ENCODE data around the gene PLA2G4F.

PLA2G4F gene

DNA sequence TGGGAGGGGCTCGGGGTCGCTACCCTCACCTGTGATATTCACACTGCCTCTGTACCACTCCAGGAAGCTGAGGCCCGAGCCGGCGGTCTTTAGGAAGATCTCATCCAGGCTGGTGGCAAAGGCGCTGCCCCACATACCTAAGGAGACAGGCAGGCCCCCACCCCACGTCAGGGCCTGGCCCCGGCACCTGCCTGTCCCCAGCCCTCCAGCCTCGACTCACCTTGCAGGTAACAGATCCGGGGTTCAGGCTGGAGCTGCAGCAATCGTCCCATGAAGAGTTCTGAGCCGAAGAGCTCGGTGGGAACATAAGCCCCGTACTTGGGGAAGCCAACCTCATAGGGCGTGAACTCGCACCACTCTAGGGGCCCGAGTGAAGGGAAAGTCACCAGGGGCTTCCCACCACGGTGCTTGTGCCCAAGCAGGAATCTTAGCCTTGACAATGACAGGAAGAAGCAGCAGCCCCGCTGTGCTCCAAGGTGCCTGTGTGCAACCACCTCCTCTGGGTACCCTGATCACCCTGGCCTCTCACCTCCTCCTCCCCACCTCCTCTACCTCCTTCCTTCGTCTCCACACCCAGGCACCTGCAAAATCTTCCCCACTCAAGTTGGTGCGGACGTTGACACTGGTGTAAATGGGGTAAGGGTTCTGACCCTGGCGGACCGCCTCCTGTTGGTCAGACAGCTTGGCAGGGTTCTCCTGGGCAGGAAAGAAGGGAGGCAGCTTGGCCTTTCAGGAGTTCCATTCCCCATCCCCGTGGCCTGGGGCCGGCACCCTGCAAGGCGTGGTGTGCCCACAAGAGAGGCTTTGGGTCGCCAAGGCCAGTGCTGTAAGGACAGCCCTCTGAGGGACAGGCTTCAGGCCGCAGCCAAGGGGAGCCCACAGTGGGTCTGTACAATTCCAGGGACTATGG lies 10.6 kb downstream of the PLA2G4F start:
- DNase-seq = no peak

DNA sequence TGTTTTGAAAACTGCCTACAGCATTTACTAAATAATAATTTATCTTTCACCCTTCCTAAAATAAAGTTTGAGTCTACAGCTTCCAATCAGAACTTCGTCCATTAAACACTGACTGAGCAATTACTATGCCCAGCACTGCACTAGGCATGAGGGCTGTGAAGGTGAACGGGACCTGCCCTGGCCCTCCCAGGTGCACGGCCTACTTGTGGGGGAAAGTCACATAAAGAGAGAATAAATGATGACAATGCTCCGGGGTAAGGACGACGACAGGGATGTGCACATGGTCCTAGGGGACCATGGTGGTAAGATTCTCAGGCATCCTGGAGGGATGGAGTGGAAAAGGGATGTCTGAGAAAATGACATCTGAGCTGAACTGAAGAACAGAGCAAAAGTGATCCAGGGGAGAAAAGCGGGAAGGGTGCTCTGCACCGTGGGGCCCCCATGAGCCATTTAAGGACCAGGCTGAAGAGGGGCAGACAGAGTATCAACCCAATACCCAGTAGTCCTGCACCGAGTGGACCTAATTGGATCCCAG lies 11.5 kb downstream of the PLA2G4F start:
- no peak for DNase-seq

DNA sequence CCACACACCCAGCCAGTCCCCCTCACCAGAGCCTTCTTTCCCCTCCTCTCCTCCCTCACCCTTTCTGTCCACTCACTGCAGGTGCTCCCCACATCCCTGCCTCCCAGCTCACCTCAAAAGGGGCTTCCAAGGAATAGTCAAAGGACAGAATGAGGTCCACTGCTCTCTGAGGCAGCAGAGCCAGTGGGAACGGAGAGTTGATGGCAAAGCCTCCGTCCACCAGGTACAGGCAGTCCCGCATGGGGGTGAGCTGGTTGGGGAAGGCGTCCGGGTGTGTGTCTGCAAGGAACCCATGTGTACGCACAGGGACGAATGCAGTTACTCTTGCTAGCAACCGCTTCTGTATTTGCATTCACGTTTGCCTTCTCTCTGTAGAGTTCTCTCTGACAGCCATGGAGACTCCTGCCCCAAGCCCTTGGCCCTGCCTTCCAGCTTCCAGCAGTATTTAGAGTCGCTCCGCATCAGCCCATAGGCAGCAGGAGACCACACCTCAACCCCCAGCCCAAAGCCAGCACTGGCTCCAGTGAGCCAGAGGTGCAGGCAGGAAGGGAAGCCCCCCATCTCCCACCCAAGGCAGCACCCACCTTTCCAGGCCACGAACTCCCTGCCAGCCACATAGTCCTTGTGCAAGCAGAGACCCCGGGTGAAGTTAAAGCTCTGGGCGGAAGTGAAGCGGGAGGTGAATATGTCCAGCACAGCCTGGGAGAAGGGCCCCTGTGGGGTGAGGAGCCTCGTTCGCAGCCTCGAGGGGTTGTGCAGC lies 12.4 kb downstream of the PLA2G4F start:
- DNase-seq = no peak

DNA sequence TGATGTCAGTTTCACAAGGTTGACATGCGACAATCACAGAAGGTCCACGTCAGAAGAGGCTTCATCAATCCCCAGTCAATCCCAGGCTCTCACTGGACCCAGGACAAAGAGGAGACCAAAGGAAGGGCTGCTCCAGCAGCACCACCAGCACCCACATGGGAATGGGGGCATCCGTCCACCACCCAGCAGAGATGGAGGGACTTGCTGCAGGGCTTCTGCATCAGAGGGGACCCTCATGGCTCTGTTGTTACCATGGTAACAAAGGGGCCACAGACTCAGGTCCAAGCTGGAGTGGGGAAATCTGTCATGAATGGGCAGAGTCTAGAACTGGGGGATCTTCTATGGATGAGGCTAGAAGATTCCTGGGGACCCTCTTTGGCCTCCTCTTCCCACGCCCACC lies 13.1 kb downstream of the PLA2G4F start:
- DNase-seq = no peak

DNA sequence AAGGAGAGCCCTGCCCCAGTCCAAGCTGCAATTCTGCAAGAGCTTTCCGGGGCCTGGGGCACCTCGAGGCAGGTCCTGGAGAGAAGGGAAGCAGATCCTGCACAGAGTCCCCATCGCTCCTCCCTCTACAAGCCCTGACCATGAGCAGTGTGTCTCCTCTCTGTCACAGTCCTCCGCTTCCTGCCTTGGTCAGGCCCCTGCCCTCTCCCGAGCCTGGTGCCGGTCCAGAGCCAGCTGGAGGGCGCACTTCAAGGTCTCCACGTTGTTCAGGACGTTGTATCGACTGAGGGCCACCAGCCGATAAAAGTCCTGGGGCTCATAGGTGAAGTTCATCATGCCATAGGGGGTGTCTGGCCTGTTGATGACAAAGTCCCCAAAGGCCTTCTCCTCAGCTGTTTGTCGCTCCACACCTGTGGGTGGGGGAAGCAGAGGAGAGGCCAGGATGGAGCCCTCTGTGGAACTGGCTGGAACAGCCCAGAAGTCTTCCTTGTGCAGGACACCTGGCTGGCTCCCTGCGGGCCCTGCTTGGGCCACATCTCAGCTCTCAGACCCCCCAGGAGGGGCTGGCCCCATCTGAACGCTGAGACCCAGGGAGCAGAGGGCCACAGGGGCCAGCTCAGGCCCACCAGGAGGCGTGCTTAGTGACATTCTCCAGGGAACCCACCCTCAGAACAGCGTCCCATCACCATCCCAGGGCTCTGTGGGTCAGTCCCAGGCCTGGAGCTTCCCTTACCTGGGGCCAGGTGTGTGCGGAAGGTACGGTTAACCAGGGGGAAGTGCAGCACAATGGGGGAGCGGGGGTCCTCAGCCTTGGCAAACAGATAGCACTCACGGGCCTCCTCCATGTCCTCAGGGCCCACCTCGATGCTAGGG lies 14.4 kb downstream of the PLA2G4F start:
- DNase-seq = no peak

DNA sequence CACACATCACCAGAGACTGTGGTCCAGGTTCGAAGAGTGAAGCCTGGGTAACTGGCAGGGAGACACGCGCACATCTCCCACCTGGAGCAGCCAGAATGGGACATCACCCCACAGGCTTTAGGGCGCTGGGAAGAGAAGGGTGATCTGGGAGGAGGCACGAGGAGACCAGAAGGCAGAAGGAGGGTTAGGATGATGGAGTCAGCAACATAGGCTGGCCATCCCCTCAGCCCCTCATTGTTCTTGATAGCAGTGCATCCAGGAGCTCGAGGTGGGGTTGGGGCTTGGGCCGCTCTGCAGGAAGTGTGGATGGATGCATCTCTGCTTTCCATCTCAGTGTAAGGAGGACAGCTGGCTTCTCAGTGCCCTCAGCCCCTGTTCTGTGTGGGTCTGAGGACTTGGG lies 15.2 kb downstream of the PLA2G4F start:
- DNase-seq = no peak

DNA sequence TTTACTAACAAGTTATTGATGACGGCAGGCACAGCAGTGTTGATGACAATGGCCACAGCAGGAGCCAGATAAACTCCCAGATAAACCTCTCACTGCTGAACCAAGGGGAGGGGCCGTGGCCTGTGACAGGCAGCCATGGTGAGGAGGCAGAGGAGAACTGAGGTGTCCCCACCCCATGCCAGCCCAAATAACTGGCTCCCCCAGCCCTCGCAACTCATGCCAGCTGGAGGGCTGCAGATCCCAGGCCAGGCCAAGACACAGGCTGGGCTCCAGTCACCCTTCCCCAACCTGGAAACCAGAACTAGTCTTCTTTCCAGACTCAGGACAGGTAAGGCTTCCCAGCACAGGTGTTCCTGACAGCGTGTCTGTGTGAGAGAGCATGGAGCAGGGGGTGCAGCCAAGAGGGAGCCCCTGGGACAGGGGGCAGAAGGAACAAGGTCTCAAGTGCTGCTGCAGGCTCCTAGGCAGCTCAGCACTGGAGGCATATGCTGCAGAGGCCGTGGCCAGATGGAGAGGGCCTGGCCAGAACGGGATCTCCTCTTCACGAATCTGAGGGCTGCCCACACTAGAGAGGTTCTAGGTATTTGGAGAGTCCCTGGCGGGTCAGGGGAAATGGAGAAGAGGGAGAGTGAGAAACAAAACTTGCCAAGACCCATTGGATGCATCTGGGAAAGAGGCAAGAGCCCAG lies 15.9 kb downstream of the PLA2G4F start:
- no peak for DNase-seq

DNA sequence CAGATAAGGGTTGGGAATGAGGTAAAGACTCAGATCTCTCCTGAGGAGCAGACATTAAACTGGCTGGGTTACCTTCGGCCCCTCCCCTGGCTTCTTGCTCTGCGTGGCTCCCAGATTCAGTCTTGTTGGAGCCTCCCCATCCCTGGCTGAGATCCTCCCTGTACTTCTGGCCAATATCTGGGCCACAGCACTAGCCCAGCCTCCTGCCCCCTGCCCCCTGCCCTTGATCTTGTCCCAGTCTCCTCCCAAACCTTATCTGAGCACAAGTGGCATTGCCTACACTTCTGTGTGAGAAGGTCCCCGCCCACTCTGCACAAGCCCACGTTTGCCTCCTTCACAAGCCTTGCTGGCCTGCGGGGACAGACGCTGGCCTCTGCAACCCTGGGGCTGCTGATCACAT lies 16.8 kb downstream of the PLA2G4F start:
- no peak for DNase-seq

DNA sequence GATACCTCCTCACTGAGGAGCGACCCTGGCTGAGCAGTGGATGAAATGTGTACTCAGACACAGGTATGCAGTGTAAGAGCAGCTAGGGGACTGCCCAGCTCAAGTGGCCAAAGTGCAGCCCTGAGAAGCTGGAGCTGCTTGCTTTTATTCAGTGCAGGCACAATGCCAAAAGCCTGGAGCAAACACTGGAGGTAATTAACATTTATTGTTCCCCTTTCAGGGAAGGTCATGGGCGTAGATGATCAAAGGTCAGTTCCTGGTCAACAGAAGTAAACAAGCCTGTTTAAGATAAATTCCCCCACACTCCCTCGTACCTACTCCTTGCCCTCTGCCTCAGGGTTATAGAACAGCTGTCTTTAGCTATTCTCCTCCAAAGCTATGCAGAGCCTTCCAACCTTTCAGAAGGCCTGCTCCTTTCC lies 17.5 kb downstream of the PLA2G4F start:
- DNase-seq = no peak

DNA sequence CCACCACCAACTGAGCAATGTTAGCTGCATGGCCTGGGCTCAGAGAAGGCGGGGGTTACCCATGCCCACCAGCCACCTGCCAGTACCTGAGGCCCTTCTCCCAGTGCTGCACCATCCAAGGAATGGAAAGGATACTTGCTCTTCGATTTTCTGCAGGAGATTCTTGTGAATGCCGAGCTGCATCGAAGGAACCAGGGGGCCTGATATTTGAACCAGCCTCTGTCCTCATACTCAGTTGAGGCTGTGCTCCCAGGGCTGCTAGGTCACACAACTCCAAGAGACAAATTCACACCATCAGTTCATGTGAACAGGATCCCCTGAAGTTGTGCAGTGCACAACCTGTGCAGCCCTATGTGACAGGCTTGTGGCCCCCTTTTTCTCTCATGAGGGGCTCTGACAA lies 18.0 kb downstream of the PLA2G4F start:
- DNase-seq = no peak

DNA sequence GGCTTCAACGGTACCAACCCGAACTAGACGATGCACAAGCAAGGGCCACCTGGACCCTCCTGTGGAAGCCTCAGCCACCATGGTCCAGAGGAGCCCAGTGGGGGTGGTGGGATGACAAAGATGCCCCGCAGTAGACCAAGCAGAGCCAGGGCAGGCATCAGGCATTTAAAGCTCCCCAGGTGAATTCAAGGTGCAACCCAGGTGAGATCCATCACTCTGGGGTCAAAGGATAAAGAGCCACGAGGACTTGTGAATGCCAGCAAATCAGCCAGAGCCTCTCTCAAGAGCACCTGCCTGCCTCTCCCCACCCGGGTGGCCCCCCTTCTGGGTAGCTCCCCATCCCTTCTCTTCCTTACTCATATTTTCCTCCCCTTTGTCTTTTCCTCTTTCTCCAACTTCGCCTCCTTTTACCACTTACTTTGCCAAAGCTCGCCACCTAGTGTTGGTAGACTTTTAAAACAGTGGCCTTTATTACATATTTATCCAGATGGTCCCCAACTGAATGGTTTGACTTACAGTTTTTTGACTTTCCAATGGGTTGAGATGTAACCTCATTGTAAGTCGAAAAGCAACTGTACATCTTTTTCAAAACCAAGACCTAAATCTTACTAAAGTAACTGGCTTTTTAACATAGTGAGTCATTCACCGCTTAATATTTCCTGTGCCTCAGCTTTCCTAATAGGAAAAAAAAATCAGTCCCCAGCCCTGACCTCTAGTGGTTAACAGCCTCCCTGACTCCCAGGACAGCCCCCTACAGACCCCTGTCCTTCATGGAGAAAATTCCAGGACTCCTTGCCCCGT lies 18.8 kb downstream of the PLA2G4F start:
- DNase-seq = peak; percentile 32

DNA sequence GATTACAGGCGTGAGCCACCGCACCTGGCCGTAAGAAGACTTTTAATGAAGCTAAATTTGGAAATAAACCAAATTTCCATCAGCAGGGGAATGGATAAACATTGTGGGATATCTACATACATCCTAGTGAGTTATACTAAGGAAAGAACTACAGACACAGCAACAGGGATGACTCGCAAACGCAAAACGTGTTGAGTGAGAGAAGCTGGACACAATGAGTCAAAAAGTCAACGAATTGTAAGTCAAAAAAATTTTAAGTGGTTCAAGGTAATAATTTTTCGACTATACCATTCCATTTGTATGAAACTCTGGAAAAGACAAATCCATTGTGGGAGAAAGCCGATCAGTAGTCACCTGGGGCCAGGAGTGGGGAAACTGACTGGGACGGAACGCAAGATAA lies 19.9 kb downstream of the PLA2G4F start:
- no peak for DNase-seq

DNA sequence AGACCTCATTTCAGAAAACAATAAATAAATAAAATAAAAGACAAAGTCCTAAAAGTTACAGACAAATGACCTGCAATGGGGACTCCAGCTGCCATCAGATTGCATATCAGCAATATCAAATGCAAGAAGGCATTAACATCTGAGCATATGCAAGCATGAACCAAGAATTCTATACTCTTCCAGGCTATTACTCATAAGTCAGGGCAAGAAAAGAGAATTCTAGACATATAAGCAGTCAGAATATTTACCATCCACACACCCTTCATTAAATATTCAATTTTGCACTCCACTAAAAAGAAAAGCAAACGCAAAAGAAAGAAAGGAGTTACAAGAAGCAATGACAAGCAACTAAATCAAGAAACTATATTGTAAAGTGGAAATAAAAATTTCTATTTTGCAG lies 21.1 kb downstream of the PLA2G4F start:
- no peak for DNase-seq

DNA sequence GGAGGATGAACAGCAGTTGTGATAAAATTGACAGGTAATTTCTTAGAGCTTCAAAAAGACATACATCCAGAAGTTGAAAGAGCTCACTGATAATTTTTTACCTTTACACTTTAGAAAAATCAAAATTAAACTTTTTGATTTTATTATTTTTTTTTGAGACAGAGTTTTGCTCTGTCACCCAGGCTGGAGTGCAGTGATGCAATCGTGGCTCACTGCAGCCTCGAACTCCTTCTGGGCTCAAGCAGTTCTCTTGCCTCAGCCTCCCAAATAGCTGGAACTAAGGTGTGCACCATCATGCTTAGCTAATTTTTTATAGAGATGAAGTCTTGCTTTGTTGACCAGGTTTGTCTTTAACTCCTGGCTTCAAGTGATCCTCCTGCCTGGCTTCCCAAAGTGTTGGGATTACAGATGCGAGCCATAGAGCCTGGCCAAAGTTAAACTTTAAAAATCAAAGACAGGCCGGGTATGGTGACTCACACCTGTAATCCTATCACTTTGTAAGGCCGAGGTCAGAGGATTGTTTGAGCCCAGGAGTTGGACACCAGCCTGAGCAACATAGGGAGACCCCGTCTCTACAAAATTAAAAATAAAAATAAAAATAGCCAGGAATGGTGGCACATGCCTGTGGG lies 21.7 kb downstream of the PLA2G4F start:
- DNase-seq = no peak

DNA sequence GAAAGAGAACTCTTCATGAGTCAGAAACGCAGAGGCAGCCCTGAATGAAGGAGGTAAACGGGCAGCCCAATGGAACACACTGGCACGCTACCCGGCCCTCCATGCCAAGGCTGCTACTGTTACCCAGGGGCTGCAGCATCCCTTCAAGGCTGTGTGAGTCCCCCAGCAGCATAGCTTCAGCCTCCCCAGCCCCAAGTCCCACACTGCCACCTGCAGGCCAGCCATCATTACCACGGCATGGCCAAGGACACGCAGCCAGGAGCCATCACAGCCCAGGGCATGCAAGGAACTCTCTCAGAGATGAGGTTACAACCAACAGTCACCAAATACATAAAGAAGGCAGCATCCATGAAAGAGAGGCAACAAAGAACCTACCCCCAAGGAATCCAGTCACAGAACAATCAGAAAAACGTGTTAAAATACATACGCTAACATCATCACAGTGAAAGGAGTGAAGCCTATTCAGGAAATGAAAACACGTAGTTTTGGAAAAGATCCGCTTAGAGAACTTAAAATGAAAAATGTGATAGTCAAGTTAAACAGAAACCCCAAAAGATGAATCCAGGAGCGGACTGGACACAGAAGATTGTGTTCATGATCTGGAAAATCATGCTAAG lies 22.4 kb downstream of the PLA2G4F start:
- peak; percentile 30 for DNase-seq

DNA sequence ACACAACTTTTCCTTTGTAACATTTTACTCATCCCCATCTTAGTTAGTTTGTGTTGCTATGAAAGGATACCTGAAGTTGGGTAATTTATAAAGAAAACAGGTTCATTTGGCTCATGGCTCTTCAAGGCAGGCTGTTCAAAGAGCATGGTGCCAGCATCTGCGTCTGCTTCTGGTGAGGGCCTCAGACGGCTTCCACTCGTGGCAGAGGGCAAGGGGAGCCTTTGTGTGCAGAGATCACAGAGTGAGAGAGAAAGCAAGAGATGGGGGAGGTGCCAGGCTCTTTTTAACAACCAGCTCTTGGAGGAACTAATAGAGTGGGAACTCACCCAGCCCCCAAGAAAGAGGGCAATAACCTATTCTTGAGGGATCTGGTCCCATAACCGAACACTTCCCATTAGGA lies 23.1 kb downstream of the PLA2G4F start:
- no peak for DNase-seq

DNA sequence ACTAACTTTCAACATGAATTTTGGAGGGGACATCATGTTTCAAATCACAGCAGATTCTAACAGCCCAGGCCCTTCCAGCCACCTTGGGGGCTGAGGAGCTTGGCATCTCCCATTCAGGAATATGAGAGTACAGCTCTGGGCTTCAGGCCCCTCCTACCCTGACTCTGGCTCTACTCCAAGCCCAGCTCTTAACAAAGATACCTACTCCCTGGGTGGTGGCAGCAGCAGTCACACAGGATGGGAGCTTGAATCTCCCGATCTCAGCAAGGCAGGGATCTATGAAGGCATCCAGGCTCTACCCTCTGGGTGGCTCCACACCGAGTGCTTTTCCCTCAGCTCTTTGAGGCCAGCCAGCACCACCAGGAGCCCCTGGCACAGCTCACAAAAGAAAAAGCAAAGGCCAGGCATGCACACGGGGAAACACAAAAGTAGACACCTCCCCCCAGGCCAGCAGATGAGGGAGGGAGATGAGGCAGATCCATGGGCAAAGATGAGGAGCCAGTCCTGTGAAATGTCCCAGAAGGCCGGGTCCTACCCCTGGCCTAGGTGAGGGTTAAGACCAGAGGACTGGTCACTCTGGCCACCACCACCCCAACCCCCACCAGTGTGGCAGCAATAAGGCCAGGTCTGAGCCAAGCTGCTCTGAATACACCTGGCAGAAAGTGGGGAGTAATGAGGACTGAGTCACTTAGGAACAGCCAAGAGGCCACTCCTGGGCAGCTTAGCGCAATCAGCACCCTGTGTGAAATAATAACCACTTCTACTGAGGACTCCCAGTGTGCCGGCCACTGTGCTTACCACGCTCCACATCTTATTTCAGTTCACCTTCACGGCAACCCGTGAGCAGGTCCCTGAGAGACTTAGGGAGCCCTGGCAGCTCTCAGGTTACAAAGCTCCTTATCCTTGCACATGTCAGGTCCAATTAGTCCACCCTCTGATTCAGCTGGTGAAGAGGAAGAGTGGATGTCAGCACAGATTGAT lies 24.3 kb downstream of the PLA2G4F start:
- no peak for DNase-seq

DNA sequence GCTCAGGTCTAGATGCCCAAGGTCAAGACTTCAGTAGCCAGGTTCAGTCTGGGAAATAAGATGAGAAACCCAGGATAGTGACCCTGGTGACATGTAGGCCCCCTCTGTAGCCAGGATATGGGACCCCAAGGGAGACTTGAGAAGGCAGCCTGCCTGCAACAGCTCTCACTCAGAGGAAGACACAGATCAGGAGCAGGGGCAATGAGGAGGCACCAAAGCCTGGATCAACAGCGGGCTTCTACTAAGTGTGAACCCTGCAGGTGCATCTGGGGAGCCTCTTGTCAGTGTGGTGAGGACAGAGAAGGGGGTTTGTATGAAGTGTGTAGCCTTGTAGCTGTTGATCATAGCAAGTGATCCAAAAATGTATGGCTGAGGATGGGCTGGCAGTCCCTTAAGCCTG lies 25.4 kb downstream of the PLA2G4F start:
- no peak for DNase-seq
